UCSD-AML1 (cell line): ENCODE measurements around the gene FIBIN.
"Not testable (repeated sequence)": the region's sequence is repeated elsewhere in the genome, so short reads cannot be mapped to it uniquely, and the experiment has no call there.

Experiments
- DNase-seq: peaks from one replicate; lab custom pipeline; 2025; ENCODE audit not compliant: unreplicated experiment; lab: John Stamatoyannopoulos, UW

Gene FIBIN

DNA sequence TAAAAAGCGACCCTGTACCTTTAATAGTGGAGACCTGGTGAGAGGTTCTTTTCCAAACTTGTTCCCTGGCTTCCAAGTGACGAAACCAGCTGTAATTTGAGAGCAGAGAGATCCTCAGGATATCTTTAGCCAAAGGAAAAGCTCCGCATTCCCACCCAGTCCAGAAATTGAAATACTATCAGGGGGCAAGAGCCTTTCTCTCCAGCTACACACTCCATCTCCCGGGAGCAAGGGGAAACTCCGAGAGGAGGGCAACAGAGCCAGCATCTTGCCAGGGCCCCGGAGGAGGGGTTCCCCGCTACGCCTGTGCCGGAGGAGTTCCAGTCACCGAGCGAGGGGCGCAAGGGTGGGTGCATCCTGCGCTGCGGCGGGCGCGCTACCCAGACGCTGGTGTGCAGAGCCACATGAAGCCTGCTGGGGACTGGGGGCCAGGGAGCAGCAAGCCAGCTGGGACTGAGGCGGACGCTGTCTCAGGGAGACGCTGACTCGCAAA lies at the start of gene FIBIN:
FIBIN (plus strand) TSS at position 148 of the 493 bp plus-strand sequence. CDS start 415 bp downstream, outside the sequence.
- no peak for DNase-seq

DNA sequence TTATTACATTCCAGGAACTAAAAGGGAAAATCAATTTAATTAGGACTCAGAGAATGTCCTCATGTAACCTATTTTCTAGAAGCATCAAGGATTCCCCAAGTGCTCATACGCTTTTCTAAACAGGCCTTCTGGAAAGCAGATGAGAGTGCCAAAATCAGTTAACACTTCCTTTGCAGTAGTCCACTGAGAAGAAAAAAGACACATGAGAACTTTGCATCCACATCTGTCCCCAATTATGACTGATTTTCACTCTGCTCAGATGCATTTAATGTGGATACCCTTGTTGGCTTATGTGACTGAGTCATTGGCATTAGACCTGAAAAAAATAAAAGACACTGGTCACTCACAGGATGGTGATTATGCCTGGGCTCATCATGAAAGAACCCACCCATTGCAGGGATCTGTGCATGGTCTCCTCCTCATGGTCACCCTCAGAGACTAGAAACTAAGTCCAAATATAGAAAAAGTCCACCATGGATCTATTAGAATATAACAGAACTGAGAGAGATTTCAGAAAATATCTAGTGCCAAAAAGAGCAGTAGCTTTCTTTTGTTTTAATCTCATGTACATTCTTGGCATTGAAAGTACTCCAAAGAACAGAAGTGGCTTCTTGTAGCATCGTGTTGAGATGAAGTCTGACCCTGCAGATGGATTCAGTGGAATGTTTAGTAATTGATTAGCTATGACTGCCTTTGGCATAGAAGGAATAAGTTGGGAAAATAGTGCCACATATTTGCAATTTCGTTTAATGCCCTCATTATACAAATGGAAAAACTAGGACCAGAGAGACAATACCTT lies 48.8 kb upstream of the FIBIN start:
- DNase-seq, result no peak

DNA sequence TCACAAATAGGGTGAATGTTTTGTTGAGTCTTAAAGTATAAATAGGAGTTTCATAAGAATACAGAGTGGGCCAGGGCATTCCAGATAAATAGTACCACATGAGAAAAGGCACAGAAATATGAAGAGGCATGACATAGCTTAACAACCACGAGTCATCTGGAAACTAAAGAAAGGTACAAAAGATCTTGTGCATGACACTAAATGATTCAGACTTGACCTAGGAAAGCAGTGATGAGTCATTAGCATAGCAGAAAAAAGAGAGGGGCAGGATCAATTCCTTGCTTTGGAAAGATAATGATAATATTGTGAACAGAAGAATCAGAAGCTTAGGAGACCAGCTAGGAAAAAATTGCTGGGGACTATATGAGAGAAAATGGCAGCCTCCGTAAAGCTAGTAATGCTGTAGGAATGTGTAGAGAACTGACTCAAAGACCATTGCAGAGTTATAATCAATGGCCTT lies 47.6 kb upstream of the FIBIN start:
- DNase-seq, result no peak

DNA sequence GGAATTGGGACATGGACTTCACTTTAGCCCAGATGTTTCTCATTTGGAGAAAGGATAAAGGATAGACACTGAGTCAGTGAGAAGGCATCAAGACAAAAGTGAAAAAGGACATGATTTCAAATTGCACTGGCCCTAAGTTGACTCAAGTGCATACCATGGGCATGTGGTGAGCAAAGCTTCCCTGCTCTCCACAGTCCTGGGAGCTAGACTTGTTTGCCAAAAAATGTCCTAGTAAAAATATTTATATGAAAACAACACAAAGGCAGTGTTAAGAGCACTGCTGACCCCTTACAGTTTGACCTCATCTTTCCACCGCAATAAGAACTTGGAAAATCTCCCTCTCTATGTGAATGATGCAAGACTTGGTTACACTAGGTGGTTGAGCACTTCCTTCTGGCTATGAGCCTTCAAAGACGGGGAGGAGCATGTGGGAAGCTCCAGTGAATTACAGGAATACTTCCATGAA lies 46.5 kb upstream of the FIBIN start:
- no peak for DNase-seq

DNA sequence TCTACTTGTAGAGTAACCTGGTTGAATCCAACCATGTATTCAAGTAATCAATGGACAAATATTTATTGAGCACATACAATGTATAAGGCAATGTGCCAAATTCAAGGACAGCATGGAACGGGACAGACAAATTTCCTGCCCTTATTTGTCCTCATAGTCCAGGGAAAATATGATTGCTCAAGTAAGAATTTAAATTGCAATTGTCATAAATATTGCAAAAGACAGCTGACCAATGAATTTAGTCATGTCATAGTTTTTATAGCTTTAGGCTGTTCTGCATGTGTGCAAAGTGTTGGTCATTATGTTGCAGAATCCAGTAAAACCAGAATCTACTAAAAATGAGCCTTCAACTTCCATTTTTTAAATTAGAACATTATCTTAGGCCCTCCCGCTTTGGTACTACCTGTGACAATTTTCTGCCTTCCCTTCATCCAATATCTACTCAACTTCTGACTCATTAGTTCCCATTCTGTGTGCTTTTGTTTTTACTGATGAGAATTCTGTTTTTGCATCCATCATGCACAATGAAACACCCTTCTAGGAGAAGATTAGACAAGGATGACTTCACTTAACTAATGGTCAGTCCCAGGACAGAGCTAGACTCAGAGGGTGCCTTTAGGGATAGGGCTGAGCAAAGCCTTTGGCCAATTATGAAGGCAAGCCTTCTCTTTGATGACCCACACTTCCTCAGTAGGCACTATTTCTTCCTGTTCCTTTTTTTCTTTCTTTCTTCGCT lies 45.8 kb upstream of the FIBIN start:
- DNase-seq, result no peak

DNA sequence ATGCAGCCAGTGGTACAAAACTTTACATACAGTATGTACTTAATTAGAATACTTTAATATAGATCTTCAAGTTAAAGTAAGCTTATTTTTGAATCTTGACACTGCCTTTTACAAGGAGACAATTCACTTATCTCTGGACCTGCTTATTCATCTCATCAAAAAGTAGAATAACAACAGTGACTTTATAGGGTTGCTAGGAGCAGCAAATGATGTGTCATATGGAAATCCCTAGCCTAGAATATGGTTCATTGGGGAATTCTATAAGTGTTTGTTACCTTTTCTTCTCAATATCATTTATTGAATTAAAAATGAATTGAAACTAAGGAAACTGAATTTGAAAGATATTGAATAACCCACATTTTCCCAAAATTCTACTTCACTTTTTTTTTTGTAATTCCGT lies 45.0 kb upstream of the FIBIN start:
- no peak for DNase-seq

DNA sequence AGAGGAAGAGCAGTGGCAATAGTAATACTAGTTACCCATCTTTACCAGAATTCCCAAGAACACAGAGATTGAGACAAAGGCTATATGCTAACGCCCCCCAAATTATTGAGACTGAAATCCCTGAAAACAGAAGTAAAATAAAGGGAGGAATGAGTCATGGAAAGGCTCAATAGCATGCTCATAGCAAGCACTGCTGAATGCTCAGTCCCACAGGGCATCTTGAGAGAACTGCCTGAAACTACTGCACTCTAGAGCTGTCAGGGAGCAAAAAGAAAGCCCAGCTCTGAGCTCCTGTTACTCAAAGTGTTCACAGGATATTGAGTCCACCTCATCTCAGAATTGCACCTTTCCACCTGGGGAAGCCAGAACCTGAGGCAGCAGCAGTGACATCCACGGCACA lies 44.1 kb upstream of the FIBIN start:
- no peak for DNase-seq

DNA sequence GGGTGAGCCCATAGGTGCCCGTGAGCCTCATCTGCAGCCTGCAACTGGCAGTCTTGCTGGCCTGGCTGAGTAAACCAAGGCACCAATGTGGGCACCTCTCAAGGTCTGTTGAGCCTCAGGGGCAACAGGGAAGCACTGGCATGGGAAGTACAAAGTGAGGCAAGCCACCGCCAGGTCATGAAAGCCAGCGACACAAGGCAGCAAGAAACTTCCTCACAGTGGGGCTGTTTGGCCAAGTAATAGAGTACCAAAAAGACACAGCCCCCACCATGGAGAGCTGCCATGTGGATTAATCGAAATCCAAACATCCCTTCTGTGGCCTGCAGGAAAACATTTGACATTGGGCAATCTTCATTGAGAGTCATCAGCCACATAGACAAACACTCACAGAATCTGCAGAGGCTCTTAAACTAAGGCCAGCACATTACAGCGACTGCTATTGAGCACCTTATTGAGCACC lies 43.6 kb upstream of the FIBIN start:
- no peak for DNase-seq

DNA sequence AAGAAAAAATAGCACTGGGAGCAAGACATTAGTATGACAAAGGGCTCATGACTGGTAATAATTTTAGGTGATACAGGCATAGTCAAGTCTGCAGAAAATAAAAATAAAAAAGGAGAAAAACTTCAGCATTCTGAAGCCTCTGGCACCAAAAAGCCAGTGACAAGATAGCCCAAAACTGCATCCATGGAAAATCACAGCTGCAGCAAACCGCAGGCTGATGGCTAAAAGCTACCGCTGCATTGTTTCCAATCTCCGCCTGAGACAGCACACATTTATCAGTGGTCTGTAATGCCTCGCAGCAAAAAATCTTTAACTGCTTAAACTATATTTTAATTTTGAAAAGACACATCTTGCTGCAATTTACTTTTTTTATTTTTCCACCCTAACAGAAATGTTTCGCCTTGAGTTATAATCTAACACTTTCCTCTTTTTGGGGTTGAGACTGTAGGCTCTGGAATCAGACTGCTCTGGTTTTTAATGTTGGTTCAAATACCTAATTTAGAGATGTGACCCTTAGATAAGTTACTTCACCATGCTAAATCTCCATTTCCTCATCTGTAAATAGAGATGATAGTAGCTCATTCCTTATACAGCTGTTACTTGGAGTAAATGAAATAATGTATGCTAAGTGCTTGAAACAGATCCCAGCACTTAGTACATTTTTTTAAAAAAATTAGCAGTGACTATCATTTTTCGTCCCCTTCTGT lies 42.0 kb upstream of the FIBIN start:
- DNase-seq, result no peak

DNA sequence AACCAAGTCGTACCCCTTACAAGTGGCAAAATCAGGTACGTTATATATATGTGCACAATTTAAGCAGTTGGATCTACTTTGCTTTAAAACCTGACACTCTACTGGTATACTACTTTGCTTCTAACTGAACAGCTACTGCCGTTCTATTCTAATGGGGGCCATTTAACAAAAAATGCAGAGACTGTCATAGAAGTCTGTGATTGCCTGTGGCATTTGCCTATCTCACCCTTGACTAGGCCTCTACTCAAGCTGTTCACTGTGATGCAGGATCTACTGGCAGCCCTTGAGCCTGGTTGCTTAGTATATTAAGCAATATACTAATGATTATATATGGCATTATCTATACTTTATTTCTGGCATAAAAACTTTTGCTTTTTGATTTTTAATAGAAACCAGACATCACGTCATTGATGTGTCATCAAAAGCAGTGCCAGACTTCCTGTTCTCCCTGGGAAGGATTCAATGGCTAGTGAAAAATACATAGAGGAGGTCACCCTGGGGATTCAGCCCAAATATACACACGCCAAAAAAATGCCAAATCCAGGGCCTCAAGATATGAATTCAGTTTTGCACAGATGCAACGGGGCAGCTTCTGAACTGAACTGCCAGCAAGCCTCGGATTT lies 40.0 kb upstream of the FIBIN start:
- no peak for DNase-seq

DNA sequence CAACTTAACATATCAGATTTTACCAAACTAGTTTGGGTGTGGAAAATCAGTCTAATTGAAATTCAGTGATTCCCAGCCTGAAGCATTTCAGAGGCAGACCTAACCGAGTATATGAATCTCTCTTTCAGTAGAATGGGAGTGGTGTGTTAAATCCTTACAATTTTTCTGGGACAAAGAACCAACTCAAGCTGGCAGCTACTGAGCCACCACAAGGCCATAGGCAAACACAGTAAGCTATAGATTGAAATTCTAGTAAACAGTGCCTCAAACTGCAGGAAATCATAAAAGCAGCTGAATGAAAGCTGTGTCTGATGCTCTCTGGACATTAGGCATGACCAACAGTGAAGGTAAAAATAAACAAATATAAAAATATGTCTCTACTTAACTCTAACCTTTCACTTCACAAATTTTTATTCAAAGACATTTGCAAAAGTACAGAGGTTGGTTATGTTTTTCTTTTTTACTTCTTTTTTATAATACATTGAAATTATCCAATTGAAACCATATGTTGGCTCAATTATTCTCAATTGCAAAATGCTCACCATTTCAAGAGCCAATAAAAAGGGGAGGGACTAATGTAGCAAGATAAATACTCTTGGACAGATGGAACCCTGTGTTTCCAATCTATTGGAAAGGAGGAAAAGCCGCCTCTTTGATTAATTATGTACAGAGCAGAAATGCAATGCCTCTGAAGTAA lies 35.8 kb upstream of the FIBIN start:
- no peak for DNase-seq

DNA sequence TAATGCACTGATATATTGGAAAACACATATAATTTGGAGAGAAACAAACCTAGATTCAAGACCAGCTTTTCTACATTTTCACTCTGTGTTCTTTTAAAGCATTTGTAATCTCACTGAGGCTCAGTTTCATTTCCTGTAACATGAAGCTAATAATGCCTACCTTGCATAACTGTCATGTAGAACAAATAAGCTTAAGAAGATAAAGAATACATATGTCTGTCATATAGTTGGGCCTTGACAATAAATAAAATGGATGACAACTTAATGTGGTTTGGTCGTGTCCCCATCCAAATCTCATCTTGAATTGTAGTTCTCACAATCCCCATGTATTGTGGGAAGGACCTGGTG lies 35.2 kb upstream of the FIBIN start:
- no peak for DNase-seq

DNA sequence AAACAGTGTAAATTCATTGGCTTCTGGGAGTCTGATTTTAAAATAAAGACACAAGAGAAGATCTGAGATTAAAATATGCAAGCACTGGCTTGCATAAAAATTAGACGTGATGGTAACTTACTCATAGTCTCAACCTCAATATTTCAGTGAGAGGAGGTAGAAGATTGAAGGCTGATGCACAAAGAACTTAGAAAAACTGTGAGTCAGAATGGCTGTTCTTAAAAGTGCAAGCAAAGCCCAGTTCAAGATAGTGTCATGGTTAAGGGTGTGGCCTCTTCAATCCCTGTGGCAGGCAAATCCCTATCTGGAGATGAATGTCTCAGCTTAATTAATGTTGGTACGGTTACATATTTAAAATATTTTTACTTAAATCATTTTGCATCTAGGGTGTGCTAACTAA lies 33.6 kb upstream of the FIBIN start:
- no peak for DNase-seq

DNA sequence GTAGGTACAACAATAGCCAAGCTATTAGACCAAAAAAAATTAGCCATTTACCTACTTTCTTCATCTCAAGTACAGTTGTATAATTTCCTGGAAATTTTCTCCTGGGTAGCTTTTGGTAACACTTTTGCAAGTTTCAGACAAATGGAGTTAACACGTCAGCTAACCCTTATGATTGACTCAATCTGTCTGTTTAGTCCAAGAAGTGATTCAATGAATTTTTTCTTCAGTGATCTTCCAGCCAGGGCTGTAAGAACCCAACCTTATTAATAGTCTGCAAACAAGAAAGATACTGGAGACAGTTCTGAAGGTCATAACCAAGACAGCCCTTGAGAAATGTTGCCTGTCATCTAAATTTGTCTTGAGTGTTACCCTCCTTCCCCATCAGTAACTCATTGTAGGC lies 30.1 kb upstream of the FIBIN start:
- DNase-seq, result no peak

DNA sequence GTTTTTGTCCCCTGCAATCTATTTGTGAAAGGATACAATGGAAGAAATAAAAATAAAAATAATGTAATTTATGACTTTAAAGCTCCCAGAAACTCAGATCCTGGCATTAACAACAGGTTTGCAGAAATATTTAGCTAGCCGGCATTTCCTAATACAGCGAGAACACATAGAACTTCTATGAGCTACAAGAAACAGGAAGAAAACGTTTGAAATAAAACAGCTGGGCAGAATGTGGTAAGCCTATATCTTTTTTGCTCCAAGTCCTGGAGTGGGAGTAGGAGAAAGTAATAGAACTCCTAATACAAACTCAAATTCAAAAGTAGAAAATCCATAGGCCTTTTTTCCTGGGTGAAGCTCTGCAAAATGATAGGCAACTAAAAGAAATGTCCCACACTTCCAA lies 29.6 kb upstream of the FIBIN start:
- DNase-seq, result no peak

DNA sequence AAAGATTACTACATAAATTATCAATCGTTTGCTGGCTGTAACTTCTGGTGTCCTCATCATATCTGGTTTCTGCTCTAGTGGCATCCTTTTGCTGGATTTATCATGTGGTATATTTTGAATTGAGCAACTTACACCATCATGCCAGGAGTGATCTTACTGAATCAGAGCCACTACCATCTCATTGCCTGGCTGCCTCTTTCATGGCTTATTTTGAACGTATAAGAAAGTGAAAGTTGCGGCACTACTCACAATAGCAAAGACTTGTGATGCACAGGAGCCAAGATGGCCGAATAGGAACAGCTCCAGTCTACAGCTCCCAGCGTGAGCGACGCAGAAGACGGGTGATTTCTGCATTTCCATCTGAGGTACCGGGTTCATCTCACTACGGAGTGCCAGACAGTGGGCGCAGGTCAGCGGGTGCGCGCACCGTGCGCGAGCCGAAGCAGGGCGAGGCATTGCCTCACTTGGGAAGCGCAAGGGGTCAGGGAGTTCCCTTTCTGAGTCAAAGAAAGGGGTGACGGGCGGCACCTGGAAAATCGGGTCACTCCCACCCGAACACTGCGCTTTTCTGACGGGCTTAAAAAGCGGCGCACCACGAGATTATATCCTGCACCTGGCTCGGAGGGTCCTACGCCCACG lies 28.9 kb upstream of the FIBIN start:
- DNase-seq, result not testable (repeated sequence)

DNA sequence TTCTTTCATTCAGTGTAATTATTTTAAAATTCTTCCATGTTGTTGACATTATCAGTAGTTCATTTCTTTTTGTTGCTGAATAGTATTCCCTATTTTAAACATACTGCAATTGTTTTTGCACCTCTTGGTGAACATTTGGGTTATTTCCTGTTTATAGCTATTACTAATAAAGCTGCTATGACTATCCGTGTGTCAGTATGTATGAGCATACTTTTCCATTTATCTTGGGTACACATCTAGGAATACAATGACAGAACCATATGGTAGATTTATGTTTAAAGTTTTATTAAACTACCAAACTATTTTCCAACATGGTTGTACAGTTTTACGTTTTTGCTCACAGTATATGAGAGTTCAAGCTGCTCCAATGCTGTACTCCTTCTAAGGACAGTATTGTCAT lies 22.0 kb upstream of the FIBIN start:
- DNase-seq, result no peak

DNA sequence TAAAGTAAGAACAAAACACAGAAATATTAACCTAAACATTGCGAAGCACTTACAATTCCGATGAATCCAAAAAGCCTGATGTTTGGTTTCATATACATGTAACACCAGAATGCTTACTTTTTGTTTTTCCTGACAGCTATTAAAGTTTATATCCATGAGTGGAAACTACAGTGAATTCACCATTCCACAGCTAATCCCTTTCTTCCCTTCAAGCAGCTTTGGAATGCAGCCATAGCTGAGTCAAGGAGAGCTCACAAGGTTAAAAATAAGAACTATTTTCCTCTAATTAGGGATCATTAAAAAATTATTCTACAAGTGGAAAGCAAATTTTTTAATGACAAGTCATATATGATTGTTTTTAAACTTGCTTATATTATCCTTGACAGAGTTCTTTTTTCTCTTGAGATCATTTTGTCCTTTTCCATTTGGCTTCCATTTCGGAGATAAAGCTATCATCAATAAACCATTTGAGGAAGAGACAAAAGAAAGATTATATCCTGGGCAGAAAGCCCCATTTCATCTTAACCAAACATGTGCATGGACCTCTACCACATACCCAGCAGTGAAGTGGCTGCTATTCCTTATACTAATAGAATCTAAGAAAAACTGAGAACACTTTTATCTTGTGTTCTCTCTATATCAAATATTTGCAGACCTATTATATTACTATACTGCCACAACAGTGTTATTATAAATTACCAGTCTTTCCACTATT lies 19.7 kb upstream of the FIBIN start:
- no peak for DNase-seq

DNA sequence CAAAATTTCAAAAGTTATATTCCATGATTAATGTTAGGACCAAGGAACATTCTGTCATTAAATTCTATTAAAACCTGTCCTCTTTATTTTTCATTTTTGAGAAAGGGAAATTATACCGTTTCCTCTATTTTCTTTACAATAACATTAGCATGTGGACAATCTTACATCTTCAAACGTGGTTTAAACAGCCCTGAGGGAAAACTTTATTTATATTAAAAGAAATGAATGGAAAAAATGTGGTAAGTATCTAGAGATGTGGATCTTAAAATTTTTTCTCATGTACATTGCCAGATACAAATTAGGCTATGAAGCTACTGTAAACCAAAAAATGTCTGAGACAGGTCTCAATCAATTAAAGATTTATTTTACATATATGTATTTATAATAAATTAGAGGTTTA lies 18.9 kb upstream of the FIBIN start:
- DNase-seq, result no peak
